IMR-90 (cell line): ENCODE data around the gene TTC21A. TPM values are rescaled to one million over a fixed set of nuclear protein-coding genes. Genes with fewer than 3 reads are reported as not detected.

Experiments
- ATAC-seq: fragments of 200-7000 bp; cut with Tn5 transposase; 2 replicates; pipeline ENCODE4 v1.9.1; 2020; ENCODE audit warnings: low read depth, mild to moderate bottlenecking, moderate library complexity
- BruUV-seq: library from RNA; stranded (reverse); fragments of 400-500 nt; replicated peaks from 2 replicates; lab custom pipeline; 2021; lab: Mats Ljungman, UMichigan
- CTCF ChIA-PET: fragments of 300-600 bp; formaldehyde crosslinking; extraction: SDS; loops from one replicate; lab custom pipeline; 2021; ENCODE audit warnings: antibody characterized with exemption; lab: Yijun Ruan, JAX
- POLR2A ChIA-PET: fragments of 300-600 bp; sonication (Branson Sonifier 250); formaldehyde crosslinking; loops from one replicate; lab custom pipeline; 2022; ENCODE audit warnings: antibody characterized with exemption; ENCODE audit not compliant: unreplicated experiment; lab: Charles Lee
- DNase-seq: peaks from one replicate; pipeline ENCODE4 v3.0.0; 2013
- H2AFZ ChIP-seq: replicated peaks from 2 replicates; pipeline ENCODE3; 2013; ENCODE audit warnings: low read length, mild to moderate bottlenecking; ENCODE audit not compliant: poor library complexity
- H2AK5ac ChIP-seq: 2 replicates; pipeline ENCODE4 v1.6.1; 2013; ENCODE audit warnings: low read depth, low read length, inconsistent platforms
- H2AK9ac ChIP-seq: replicated peaks from 2 replicates; pipeline ENCODE3; 2013; ENCODE audit warnings: mild to moderate bottlenecking, low read depth, low read length, moderate library complexity; ENCODE audit not compliant: poor library complexity
- H2BK120ac ChIP-seq: 2 replicates; pipeline ENCODE4 v1.6.1; 2013; ENCODE audit warnings: low read depth, low read length, inconsistent platforms
- H2BK15ac ChIP-seq: 3 replicates; pipeline ENCODE4 v1.6.1; 2013; ENCODE audit warnings: low read depth, low read length, inconsistent platforms
- H2BK20ac ChIP-seq: 2 replicates; pipeline ENCODE4 v1.6.1; 2013; ENCODE audit warnings: low read depth, mild to moderate bottlenecking, inconsistent platforms, low read length, moderate library complexity
- H2BK5ac ChIP-seq: 2 replicates; pipeline ENCODE4 v1.6.1; 2013; ENCODE audit warnings: mild to moderate bottlenecking, low read depth, low read length, inconsistent platforms; ENCODE audit not compliant: poor library complexity, severe bottlenecking
- H3K14ac ChIP-seq: replicated peaks from 2 replicates; pipeline ENCODE4 v1.6.1; 2013; ENCODE audit warnings: low read depth, low read length, inconsistent platforms
- H3K18ac ChIP-seq: 2 replicates; pipeline ENCODE4 v1.6.1; 2013; ENCODE audit warnings: low read depth, low read length, control low read depth
- H3K23ac ChIP-seq: 2 replicates; pipeline ENCODE4 v1.6.1; 2013; ENCODE audit warnings: low read depth, low read length, inconsistent platforms
- H3K27ac ChIP-seq: 2 replicates; pipeline ENCODE4 v1.5.1; 2013; ENCODE audit warnings: mild to moderate bottlenecking, control low read depth, low read length; ENCODE audit not compliant: insufficient read depth
- H3K27me3 ChIP-seq: 2 replicates; pipeline ENCODE4 v1.6.1; 2013; ENCODE audit warnings: low read length; ENCODE audit not compliant: control insufficient read depth, insufficient read depth
- H3K36me3 ChIP-seq: 2 replicates; pipeline ENCODE4 v1.6.1; 2013; ENCODE audit warnings: low read length, mixed read lengths; ENCODE audit not compliant: control insufficient read depth, insufficient read depth
- H3K4ac ChIP-seq: 2 replicates; pipeline ENCODE4 v1.6.1; 2013; ENCODE audit warnings: low read depth, low read length, inconsistent platforms
- H3K4me1 ChIP-seq: 2 replicates; pipeline ENCODE4 v1.6.1; 2013; ENCODE audit warnings: low read length, mixed read lengths; ENCODE audit not compliant: control insufficient read depth, insufficient read depth
- H3K4me2 ChIP-seq: 2 replicates; pipeline ENCODE4 v1.6.1; 2013; ENCODE audit warnings: low read depth, mild to moderate bottlenecking, control low read depth, low read length, moderate library complexity
- H3K4me3 ChIP-seq: 2 replicates; pipeline ENCODE4 v1.5.1; 2013; ENCODE audit warnings: low read depth, mild to moderate bottlenecking, control low read depth, low read length, moderate library complexity; ENCODE audit not compliant: insufficient read depth
- H3K56ac ChIP-seq: 2 replicates; pipeline ENCODE4 v1.6.1; 2013; ENCODE audit warnings: low read length, inconsistent platforms; ENCODE audit not compliant: insufficient read depth; ENCODE audit errors: extremely low read depth
- H3K79me1 ChIP-seq, 2 experiments: 2 replicates each; pipeline ENCODE4 v1.6.1; 2013; ENCODE audit warnings: low read length in 2 of 2, inconsistent platforms in 1 of 2, low read depth in 1 of 2
- H3K9ac ChIP-seq: 2 replicates; pipeline ENCODE4 v1.6.1; 2013; ENCODE audit warnings: low read depth, low read length, control low read depth
- H3K9me1 ChIP-seq: 2 replicates; pipeline ENCODE4 v1.6.1; 2013; ENCODE audit warnings: low read length, inconsistent platforms; ENCODE audit not compliant: insufficient read depth
- H3K9me3 ChIP-seq: 2 replicates; pipeline ENCODE4 v1.6.1; 2013; ENCODE audit warnings: low read length; ENCODE audit not compliant: control insufficient read depth, insufficient read depth
- H4K20me1 ChIP-seq: 2 replicates; pipeline ENCODE4 v1.6.1; 2013; ENCODE audit warnings: low read length, inconsistent platforms; ENCODE audit not compliant: insufficient read depth
- H4K5ac ChIP-seq: 2 replicates; pipeline ENCODE4 v1.6.1; 2013; ENCODE audit warnings: mild to moderate bottlenecking, low read depth, low read length, control low read depth
- H4K8ac ChIP-seq, 2 experiments: 2 replicates each; pipeline ENCODE4 v1.6.1; 2013; ENCODE audit warnings: low read depth in 2 of 2, low read length in 2 of 2, control low read depth in 1 of 2, inconsistent platforms in 1 of 2
- H4K91ac ChIP-seq: 2 replicates; pipeline ENCODE4 v1.6.1; 2013; ENCODE audit warnings: low read depth, low read length, inconsistent platforms; ENCODE audit not compliant: insufficient read depth
- CEBPB ChIP-seq: IDR thresholded peaks from 2 replicates; pipeline ENCODE4 v1.6.1; 2012; ENCODE audit warnings: low read depth, low read length, improper control_type of control experiment
- FOS ChIP-seq: fragments of 150-350 bp; IDR thresholded peaks from 2 replicates; pipeline ENCODE4 v1.6.1; 2016; ENCODE audit warnings: low read depth, low read length
- MAFK ChIP-seq: IDR thresholded peaks from 2 replicates; pipeline ENCODE4 v1.6.1; 2012; ENCODE audit warnings: low read depth, low read length, improper control_type of control experiment
- MAZ ChIP-seq: IDR thresholded peaks from 2 replicates; pipeline ENCODE4 v1.6.1; 2012; ENCODE audit warnings: low read depth, mild to moderate bottlenecking, low read length, improper control_type of control experiment, moderate library complexity, borderline replicate concordance
- MXI1 ChIP-seq: IDR thresholded peaks from 2 replicates; pipeline ENCODE4 v1.6.1; 2012; ENCODE audit warnings: low read depth, mild to moderate bottlenecking, low read length, moderate library complexity, borderline replicate concordance
- RCOR1 ChIP-seq: IDR thresholded peaks from 2 replicates; pipeline ENCODE4 v1.6.1; 2012; ENCODE audit warnings: mild to moderate bottlenecking, low read length, improper control_type of control experiment; ENCODE audit not compliant: insufficient replicate concordance
- RFX5 ChIP-seq: IDR thresholded peaks from 2 replicates; pipeline ENCODE4 v1.8.0; 2012; ENCODE audit warnings: low read depth, mild to moderate bottlenecking, low read length, moderate library complexity
- SMC3 ChIP-seq: fragments of 150-350 bp; IDR thresholded peaks from 2 replicates; pipeline ENCODE4 v1.6.1; 2016; ENCODE audit warnings: low read depth, mild to moderate bottlenecking, antibody characterized with exemption, low read length, moderate library complexity
- USF2 ChIP-seq: fragments of 150-350 bp; IDR thresholded peaks from 2 replicates; pipeline ENCODE4 v1.6.1; 2017; ENCODE audit warnings: mild to moderate bottlenecking, antibody characterized with exemption, low read length, low read depth
- dilution Hi-C: fragments of 300-500 bp; cut with HindIII; formaldehyde crosslinking; loops from one replicate; pipeline ENCODE4 v1.14.3; 2018; ENCODE audit warnings: low sequenced_read_pairs; ENCODE audit not compliant: unreplicated experiment
- in situ Hi-C: fragments of 300-500 bp; cut with MboI; formaldehyde crosslinking; loops from 3 replicates; pipeline ENCODE4 v1.14.3; 2019; ENCODE audit warnings: low sequenced_read_pairs, inconsistent platforms, mixed read lengths
- intact Hi-C: fragments of 100-400 bp; cut with micrococcal nuclease; formaldehyde crosslinking; loops from 2 replicates; pipeline ENCODE4 v1.10.0; 2022
- polyA plus RNA-seq, 3 experiments: library from polyadenylated mRNA; depleted of rRNA; stranded (reverse); fragments of >200 nt; gene quantifications; 2 replicates each; pipeline ENCODE4 v1.2.3, GENCODE V29; 2012; ENCODE audit warnings: low replicate concordance in 1 of 3
- total RNA-seq: library from RNA; depleted of rRNA; stranded (reverse); fragments of >200 nt; gene quantifications from 2 replicates; pipeline ENCODE4 v1.2.3, GENCODE V29; 2012

TTC21A gene
- total and polyA plus RNA-seq, 2 of the 4 experiments (the other 2 are of a cell fraction) = 0.90 to 1.8 TPM

GRCh38 chr3:39080026-39080425 lies 27.5 kb upstream of the TTC21A start:
- Histone ChIP-seq H2AFZ (no peak overlapping the region), H3K14ac (no peak overlapping the region), H3K79me1 (no peaks in the 10 kb centered on the region), H3K18ac (no peak overlapping the region), H3K27me3 (no peaks in the 10 kb centered on the region), H3K9me1 (no peaks in the 10 kb centered on the region), H3K36me3 (peaks cover 19% of the 10 kb centered on the region), H2BK20ac (no peak overlapping the region), H3K9ac (no peak overlapping the region), H4K20me1 (no peaks in the 10 kb centered on the region), H4K8ac (no peak overlapping the region), H4K91ac (no peak overlapping the region), H2AK5ac (no peak overlapping the region), H2BK120ac (no peak overlapping the region), H3K9me3 (no peaks in the 10 kb centered on the region), H2AK9ac (no peak overlapping the region), H3K4me2 (no peak overlapping the region), H3K4me3 (no peak overlapping the region), H2BK15ac (no peak overlapping the region), H3K4me1 (no peaks in the 10 kb centered on the region), H4K5ac (no peak overlapping the region), H2BK5ac (no peak overlapping the region), H3K56ac (no peak overlapping the region), H3K4ac (no peak overlapping the region), H3K23ac (no peak overlapping the region), H3K27ac (no peak overlapping the region)
- intact Hi-C loops = no loop called here
- in situ Hi-C loops = no loop called here
- ChIA-PET POLR2A (no interaction called here), CTCF (no interaction called here)
- no TSS peak for BruUV-seq
- TF ChIP-seq MAFK (no peak), RFX5 (no peak), MAZ (no peak), USF2 (no peak), MXI1 (no peak), RCOR1 (no peak), SMC3 (no peak), FOS (no peak), CEBPB (no peak)
- dilution Hi-C loops = no loop called here
- DNase-seq (no peak), ATAC-seq (no peak)
